Neural cell (in vitro differentiated cells): ENCODE results near the gene SLPI. TPM values are rescaled to one million over a fixed set of nuclear protein-coding genes. Genes with fewer than 3 reads are reported as not detected.

ENCODE experiments used
- H2AFZ ChIP-seq: fragments of 200-600, 300-800 bp; sonication (generic), shearing (Covaris generic); 2 replicates; pipeline ENCODE4 v1.6.0; 2014; ENCODE audit warnings: low read depth, mild to moderate bottlenecking, antibody characterized with exemption, low read length, moderate library complexity
- H3F3A ChIP-seq: fragments of 200-600 bp; shearing (Covaris generic); 2 replicates; pipeline ENCODE4 v1.6.1; 2016; ENCODE audit warnings: mild to moderate bottlenecking, moderate library complexity, mixed read lengths, antibody characterized with exemption, low read length; ENCODE audit not compliant: insufficient read depth, poor library complexity, severe bottlenecking
- H3K27ac ChIP-seq: fragments of 200-600, 300-800 bp; sonication (generic), shearing (Covaris generic); 2 replicates; pipeline ENCODE4 v1.5.1; 2014; ENCODE audit warnings: mild to moderate bottlenecking, low read length, moderate library complexity
- H3K27me3 ChIP-seq: fragments of 300-800, 200-600 bp; sonication (generic), shearing (Covaris generic); 2 replicates; pipeline ENCODE4 v1.6.0; 2014; ENCODE audit warnings: mild to moderate bottlenecking, low read depth, low read length, moderate library complexity; ENCODE audit not compliant: insufficient read depth
- H3K36me3 ChIP-seq: fragments of 300-800, 200-600 bp; sonication (generic), shearing (Covaris generic); 2 replicates; pipeline ENCODE4 v1.5.1; 2014; ENCODE audit warnings: mild to moderate bottlenecking, antibody characterized with exemption, low read length, moderate library complexity; ENCODE audit not compliant: insufficient read depth
- H3K4me2 ChIP-seq: fragments of 300-800, 200-600 bp; sonication (generic), shearing (Covaris generic); 2 replicates; pipeline ENCODE4 v1.6.0; 2014; ENCODE audit warnings: mild to moderate bottlenecking, low read length
- H3K4me3 ChIP-seq: fragments of 300-800, 200-600 bp; sonication (generic), shearing (Covaris generic); 2 replicates; pipeline ENCODE4 v1.5.1; 2014; ENCODE audit warnings: mild to moderate bottlenecking, low read length, moderate library complexity
- H3K79me2 ChIP-seq: fragments of 200-600 bp; shearing (Covaris generic); replicated peaks from 2 replicates; pipeline ENCODE4 v1.6.0; 2014; ENCODE audit warnings: mild to moderate bottlenecking, low read length, moderate library complexity; ENCODE audit not compliant: insufficient read depth
- H3K9ac ChIP-seq: fragments of 300-800, 200-600 bp; sonication (generic), shearing (Covaris generic); 2 replicates; pipeline ENCODE4 v1.6.1; 2016; ENCODE audit warnings: mild to moderate bottlenecking, low read length, mixed read lengths
- H3K9me2 ChIP-seq: fragments of 200-600 bp; shearing (Covaris generic); 2 replicates; pipeline ENCODE4 v1.6.1; 2016; ENCODE audit warnings: mild to moderate bottlenecking, low read length, mixed read lengths; ENCODE audit not compliant: insufficient read depth
- H3K9me3 ChIP-seq: fragments of 200-600, 300-800 bp; sonication (generic), shearing (Covaris generic); 2 replicates; pipeline ENCODE4 v1.6.1; 2016; ENCODE audit warnings: mild to moderate bottlenecking, mixed run types, low read length, moderate library complexity, mixed read lengths
- H4K20me1 ChIP-seq: fragments of 200-600 bp; shearing (Covaris generic); 2 replicates; pipeline ENCODE4 v1.6.1; 2016; ENCODE audit warnings: mild to moderate bottlenecking, mixed run types; ENCODE audit not compliant: insufficient read depth
- CTCF ChIP-seq: fragments of 450-650 bp; IDR thresholded peaks from 2 replicates; pipeline ENCODE4 v1.5.1; 2014; ENCODE audit warnings: antibody characterized with exemption, mild to moderate bottlenecking, moderate library complexity; ENCODE audit not compliant: poor library complexity, severe bottlenecking
- EP300 ChIP-seq: fragments of 450-650 bp; conservative IDR thresholded peaks from 2 replicates; pipeline ENCODE4 v1.6.1; 2014; ENCODE audit warnings: antibody characterized with exemption, mild to moderate bottlenecking, moderate library complexity; ENCODE audit not compliant: poor library complexity, severe bottlenecking
- EZH2 ChIP-seq: fragments of 200-600, 300-800 bp; shearing (Covaris generic), sonication (generic); IDR thresholded peaks from 2 replicates; pipeline ENCODE4 v1.6.1; 2014; ENCODE audit warnings: antibody characterized with exemption, low read length, borderline replicate concordance, mild to moderate bottlenecking; ENCODE audit not compliant: insufficient read depth, poor library complexity, severe bottlenecking
- MXI1 ChIP-seq: fragments of 450-650 bp; conservative IDR thresholded peaks from 2 replicates; pipeline ENCODE4 v1.6.1; 2014; ENCODE audit warnings: antibody characterized with exemption, mild to moderate bottlenecking; ENCODE audit not compliant: poor library complexity, severe bottlenecking
- POLR2AphosphoS5 ChIP-seq: IDR thresholded peaks from 2 replicates; pipeline ENCODE4 v1.6.1; 2012
- RAD21 ChIP-seq: fragments of 450-650 bp; conservative IDR thresholded peaks from 2 replicates; pipeline ENCODE4 v1.6.1; 2014; ENCODE audit warnings: antibody characterized with exemption, mild to moderate bottlenecking, moderate library complexity
- REST ChIP-seq: IDR thresholded peaks from 2 replicates; pipeline ENCODE4 v1.6.1; 2012; ENCODE audit warnings: borderline replicate concordance
- SMC3 ChIP-seq: fragments of 450-650 bp; conservative IDR thresholded peaks from 2 replicates; pipeline ENCODE4 v1.6.1; 2014; ENCODE audit warnings: antibody characterized with exemption, mild to moderate bottlenecking, moderate library complexity; ENCODE audit not compliant: poor library complexity
- TAF1 ChIP-seq: IDR thresholded peaks from 2 replicates; pipeline ENCODE4 v1.6.1; 2012; ENCODE audit warnings: low read depth
- polyA plus RNA-seq: library from polyadenylated mRNA; depleted of rRNA; stranded (reverse); fragments of >200 nt; gene quantifications from 2 replicates; pipeline ENCODE4 v1.2.3, GENCODE V29; 2014

SLPI gene
- polyA plus RNA-seq, 1 donor from 2014 or later = not detected

- H4K20me1 ChIP-seq = no peaks in the 10 kb centered on the region
- no peaks in the 10 kb centered on the region for H3F3A ChIP-seq
- no peak overlapping the region for H3K9ac ChIP-seq
- no peaks in the 10 kb centered on the region for H3K9me3 ChIP-seq
- no peak overlapping the region for H3K27ac ChIP-seq
- no peak overlapping the region for H3K4me2 ChIP-seq
- H3K36me3 ChIP-seq = no peaks in the 10 kb centered on the region
- TF ChIP-seq TAF1 (no peak), EZH2 (no peak), REST (no peak), MXI1 (no peak), RAD21 (no peak), POLR2AphosphoS5 (no peak), EP300 (no peak), SMC3 (no peak), CTCF (no peak)
- no peak overlapping the region for H2AFZ ChIP-seq
- no peak overlapping the region for H3K4me3 ChIP-seq
- H3K9me2 ChIP-seq = no peaks in the 10 kb centered on the region
- no peaks in the 10 kb centered on the region for H3K79me2 ChIP-seq
- no peaks in the 10 kb centered on the region for H3K27me3 ChIP-seq
Measured at GRCh38 chr20:45300961-45301360, 46.6 kb upstream of the SLPI start.

GRCh38 chr20:45299786-45300185, 45.4 kb upstream of the SLPI start:
- no peaks in the 10 kb centered on the region for H3F3A ChIP-seq
- no peaks in the 10 kb centered on the region for H4K20me1 ChIP-seq
- no peak overlapping the region for H2AFZ ChIP-seq
- H3K9ac ChIP-seq = no peak overlapping the region
- H3K9me3 ChIP-seq = no peaks in the 10 kb centered on the region
- no peaks in the 10 kb centered on the region for H3K79me2 ChIP-seq
- TF ChIP-seq TAF1 (no peak), SMC3 (no peak), EZH2 (no peak), CTCF (no peak), POLR2AphosphoS5 (no peak), MXI1 (no peak), REST (no peak), RAD21 (no peak), EP300 (no peak)
- no peak overlapping the region for H3K4me3 ChIP-seq
- H3K36me3 ChIP-seq = no peaks in the 10 kb centered on the region
- H3K27ac ChIP-seq = no peak overlapping the region
- H3K4me2 ChIP-seq = no peak overlapping the region
- H3K9me2 ChIP-seq = no peaks in the 10 kb centered on the region
- H3K27me3 ChIP-seq = no peaks in the 10 kb centered on the region
